ENCODE measurements around the gene ENOSF1.

- TF ChIP-seq, protein P1, sequence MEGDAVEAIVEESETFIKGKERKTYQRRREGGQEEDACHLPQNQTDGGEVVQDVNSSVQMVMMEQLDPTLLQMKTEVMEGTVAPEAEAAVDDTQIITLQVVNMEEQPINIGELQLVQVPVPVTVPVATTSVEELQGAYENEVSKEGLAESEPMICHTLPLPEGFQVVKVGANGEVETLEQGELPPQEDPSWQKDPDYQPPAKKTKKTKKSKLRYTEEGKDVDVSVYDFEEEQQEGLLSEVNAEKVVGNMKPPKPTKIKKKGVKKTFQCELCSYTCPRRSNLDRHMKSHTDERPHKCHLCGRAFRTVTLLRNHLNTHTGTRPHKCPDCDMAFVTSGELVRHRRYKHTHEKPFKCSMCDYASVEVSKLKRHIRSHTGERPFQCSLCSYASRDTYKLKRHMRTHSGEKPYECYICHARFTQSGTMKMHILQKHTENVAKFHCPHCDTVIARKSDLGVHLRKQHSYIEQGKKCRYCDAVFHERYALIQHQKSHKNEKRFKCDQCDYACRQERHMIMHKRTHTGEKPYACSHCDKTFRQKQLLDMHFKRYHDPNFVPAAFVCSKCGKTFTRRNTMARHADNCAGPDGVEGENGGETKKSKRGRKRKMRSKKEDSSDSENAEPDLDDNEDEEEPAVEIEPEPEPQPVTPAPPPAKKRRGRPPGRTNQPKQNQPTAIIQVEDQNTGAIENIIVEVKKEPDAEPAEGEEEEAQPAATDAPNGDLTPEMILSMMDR (conservative IDR thresholded peaks at IDR 0.05; ENCODE audit: low read length), result peak; percentile 64
- no peak for TF ChIP-seq EZH2phosphoT487 (IDR thresholded peaks at IDR 0.05; ENCODE audit: borderline replicate concordance)
These were observed 88.4 kb downstream of the ENOSF1 start for GRCh38 chr18:623761-624620.
